Suprapubic skin (tissue), 4 donors: Measurements from ENCODE around the gene DEFB128. TPM values are rescaled to one million over a fixed set of nuclear protein-coding genes. Genes with fewer than 3 reads are reported as not detected.
"Not testable (repeated sequence)": the region's sequence is repeated elsewhere in the genome, so short reads cannot be mapped to it uniquely, and the experiment has no call there.

Experiments used
- DNase-seq, 2 donors: peaks; one replicate each; pipeline ENCODE4 v3.0.0-alpha.2; 2019; ENCODE audit warnings: low spot score in 2 of 2
- H3K27ac ChIP-seq: fragments of 200-600 bp; sonication (generic); one replicate; pipeline ENCODE4 v1.5.1; 2019
- H3K27me3 ChIP-seq: fragments of 200-600 bp; sonication (generic); one replicate; pipeline ENCODE4 v1.5.1; 2019
- H3K36me3 ChIP-seq: fragments of 200-600 bp; sonication (generic); one replicate; pipeline ENCODE4 v1.5.1; 2019
- H3K4me1 ChIP-seq: fragments of 200-600 bp; sonication (generic); one replicate; pipeline ENCODE4 v1.5.1; 2019
- H3K4me3 ChIP-seq: fragments of 200-600 bp; sonication (generic); one replicate; pipeline ENCODE4 v1.5.1; 2019; ENCODE audit warnings: mild to moderate bottlenecking
- H3K9me3 ChIP-seq: fragments of 200-600 bp; sonication (generic); one replicate; pipeline ENCODE4 v1.5.1; 2019
- EP300 ChIP-seq: sonication (generic); formaldehyde crosslinking; IDR thresholded peaks from one replicate; pipeline ENCODE4 v1.6.1; 2017; ENCODE audit warnings: antibody characterized with exemption
- POLR2A ChIP-seq, 2 donors: fragments of 450-650 bp; IDR thresholded peaks; one replicate each; pipeline ENCODE4 v1.6.1; 2017; ENCODE audit warnings: antibody characterized with exemption in 2 of 2, mild to moderate bottlenecking in 2 of 2, moderate library complexity in 2 of 2
- POLR2AphosphoS5 ChIP-seq, 3 donors: sonication (generic); formaldehyde crosslinking; IDR thresholded peaks; one replicate each; pipeline ENCODE4 v1.6.1; 2017; ENCODE audit warnings: antibody characterized with exemption in 3 of 3
- WGBS: methylation state at CpG from one replicate; pipeline ENCODE4 v1.1.5; 2018; 5-methylcytosine and 5-hydroxymethylcytosine counted together
- total RNA-seq, 4 donors: library from RNA; depleted of rRNA; stranded (reverse); fragments of >200 nt; gene quantifications; one replicate each; pipeline ENCODE4 v1.1.0, GENCODE V29; 2016
- TF ChIP-seq, protein P1 (sequence below), 2 donors: fragments of 200-600 bp in 1 of 2; fragments of 450-650 bp in 1 of 2; sonication (generic) in 1 of 2; IDR thresholded peaks; one replicate each; pipeline ENCODE4 v1.5.1; 2016 to 2019; ENCODE audit warnings: antibody characterized with exemption in 2 of 2, mild to moderate bottlenecking in 1 of 2, moderate library complexity in 1 of 2

The DEFB128 gene
- total RNA-seq, 4 donors from 2014 or later: not detected

DNA sequence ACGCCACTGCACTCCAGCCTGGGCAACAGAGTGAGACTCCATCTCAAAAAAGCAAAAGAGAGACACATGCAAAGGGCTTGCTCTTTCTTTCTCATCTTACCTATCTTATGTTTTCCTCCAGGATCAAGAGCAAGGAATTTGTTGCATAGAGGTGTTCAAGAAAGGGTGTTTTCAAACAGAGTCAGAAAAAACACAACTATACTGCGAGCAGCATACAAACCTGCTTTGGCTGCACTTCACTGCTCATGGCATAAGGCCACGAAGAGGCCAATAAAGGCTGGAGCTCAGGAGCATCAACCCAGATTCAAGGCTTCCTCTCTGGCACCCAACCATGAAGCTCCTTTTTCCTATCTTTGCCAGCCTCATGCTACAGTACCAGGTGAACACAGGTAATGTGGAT lies 37.4 kb upstream of the DEFB128 start, which contains the start of gene DEFB129:
Gene DEFB129, plus strand, starts transcription at position 301 of the 400 bp plus-strand sequence. Its CDS starts 31 bp downstream, at position 332.
- DNase-seq: no peak
- no peaks in the 10 kb centered on the region for H3K36me3 ChIP-seq
- H3K4me3 ChIP-seq: no peak within 1 kb of the TSS
- H3K27ac ChIP-seq: no peak within 1 kb of the TSS
- no peaks in the 10 kb centered on the region for H3K4me1 ChIP-seq
- H3K9me3 ChIP-seq: no peaks in the 10 kb centered on the region
- H3K27me3 ChIP-seq: peaks cover 8% of the 10 kb centered on the region
- TF ChIP-seq EP300: no peak
- TF ChIP-seq, protein P1, sequence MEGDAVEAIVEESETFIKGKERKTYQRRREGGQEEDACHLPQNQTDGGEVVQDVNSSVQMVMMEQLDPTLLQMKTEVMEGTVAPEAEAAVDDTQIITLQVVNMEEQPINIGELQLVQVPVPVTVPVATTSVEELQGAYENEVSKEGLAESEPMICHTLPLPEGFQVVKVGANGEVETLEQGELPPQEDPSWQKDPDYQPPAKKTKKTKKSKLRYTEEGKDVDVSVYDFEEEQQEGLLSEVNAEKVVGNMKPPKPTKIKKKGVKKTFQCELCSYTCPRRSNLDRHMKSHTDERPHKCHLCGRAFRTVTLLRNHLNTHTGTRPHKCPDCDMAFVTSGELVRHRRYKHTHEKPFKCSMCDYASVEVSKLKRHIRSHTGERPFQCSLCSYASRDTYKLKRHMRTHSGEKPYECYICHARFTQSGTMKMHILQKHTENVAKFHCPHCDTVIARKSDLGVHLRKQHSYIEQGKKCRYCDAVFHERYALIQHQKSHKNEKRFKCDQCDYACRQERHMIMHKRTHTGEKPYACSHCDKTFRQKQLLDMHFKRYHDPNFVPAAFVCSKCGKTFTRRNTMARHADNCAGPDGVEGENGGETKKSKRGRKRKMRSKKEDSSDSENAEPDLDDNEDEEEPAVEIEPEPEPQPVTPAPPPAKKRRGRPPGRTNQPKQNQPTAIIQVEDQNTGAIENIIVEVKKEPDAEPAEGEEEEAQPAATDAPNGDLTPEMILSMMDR (IDR thresholded peaks at IDR 0.05): no peak
- 85% methylated on average over 3 of the region's 3 CpGs for WGBS

DNA sequence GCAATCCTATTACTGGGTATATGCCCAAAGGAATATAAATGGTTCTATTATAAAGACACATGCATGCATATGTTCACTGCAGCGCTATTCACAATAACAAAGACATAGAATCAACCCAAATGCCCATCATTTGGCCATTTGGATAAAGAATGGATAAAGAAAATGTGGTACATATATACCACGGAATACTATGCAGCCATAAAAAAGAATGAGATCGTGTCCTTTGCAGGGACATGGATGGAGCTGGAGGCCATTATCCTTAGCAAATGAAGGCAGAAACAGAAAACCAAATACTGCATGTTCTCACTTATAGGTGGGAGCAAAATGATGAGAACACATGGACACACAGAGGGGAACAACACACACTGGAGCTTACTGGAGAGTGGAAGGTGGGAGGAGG lies 36.4 kb upstream of the DEFB128 start:
- not testable (repeated sequence) for H3K4me1 ChIP-seq, H3K27ac ChIP-seq, DNase-seq, H3K4me3 ChIP-seq, H3K36me3 ChIP-seq, H3K9me3 ChIP-seq
- 87% methylated on average over 3 of the region's 3 CpGs for WGBS
- peaks cover 14% of the 10 kb centered on the region for H3K27me3 ChIP-seq

DNA sequence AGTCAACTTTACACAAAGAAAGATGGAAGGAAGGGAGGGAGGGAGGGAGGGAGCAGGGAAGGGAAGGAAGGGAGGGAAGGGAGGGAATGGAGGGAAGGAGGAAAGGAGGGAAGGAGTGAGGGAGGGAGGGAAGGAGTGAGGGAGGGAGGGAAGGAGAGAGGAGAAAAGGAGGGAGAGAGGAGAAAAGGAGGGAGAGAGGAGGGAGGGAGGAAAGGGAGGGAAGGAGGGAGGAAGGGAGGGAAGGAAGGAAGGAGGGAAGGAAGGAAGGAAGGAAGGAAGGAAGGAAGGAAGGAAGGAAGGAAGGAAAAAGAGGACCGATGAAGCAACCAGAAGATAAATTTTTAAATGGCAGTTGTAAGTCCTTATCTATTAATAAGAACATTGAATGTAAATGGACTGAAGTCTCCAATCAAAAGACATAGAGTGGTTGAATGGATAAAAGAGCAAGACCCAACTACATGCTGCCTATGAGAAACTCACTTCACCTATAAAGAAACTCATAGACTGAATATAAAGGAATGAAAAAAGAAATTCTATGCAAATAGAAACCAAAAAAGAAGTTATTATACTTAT lies 31.8 kb upstream of the DEFB128 start:
- H3K4me3 ChIP-seq: no peak overlapping the region
- TF ChIP-seq, protein P1 (IDR thresholded peaks at IDR 0.05): no peak
- TF ChIP-seq POLR2AphosphoS5 (IDR thresholded peaks at IDR 0.05) (no peak), EP300 (no peak), POLR2A (IDR thresholded peaks at IDR 0.05) (no peak)
- no peak for DNase-seq
- peaks cover 23% of the 10 kb centered on the region for H3K27me3 ChIP-seq
- H3K27ac ChIP-seq: no peak overlapping the region
- whole genome bisulfite sequencing: 79% methylated on average over 1 of the region's 1 CpG
- H3K4me1 ChIP-seq: no peaks in the 10 kb centered on the region
- no peaks in the 10 kb centered on the region for H3K9me3 ChIP-seq
- no peaks in the 10 kb centered on the region for H3K36me3 ChIP-seq

DNA sequence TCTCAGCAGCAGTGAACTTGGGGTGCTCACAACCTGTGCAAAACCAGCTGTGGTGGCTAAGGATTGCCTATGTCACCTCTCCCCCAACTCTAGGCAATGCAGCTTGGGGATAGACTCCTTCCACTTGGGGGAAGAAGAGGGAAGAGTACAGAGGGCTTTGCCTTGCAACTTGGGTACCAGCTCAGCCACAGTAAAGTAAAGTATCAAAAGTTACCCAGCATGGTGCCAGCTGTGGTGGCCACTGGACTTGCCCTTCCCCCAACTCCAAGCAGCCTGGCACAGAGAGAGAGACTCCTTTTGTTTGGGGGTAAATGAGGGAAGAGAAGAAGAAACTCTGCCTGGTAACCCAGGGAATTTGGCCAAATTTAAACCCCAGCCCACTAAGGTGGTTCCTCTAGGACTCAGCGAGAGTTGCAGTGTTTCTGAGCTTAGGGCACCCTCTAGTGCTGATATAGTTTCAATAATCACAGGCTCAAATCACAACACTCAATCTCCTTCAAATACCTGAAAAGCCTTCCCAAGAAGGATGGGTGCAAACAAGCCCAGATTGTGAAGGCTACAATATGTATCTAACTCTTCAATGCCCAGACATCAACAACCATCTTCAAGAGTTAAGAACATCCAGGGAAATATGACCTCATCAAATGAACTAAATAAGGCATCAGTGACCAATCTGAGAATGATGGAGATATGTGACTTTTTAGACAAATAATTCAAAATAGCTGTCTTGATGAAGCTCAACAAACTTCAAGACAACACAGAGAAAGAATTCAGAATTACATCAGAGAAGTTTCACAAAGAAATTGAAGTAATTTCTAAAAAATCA lies 30.0 kb upstream of the DEFB128 start:
- DNase-seq: no peak
- 0% methylated on average over 1 of the region's 1 CpG for WGBS
- H3K36me3 ChIP-seq: no peaks in the 10 kb centered on the region
- TF ChIP-seq POLR2A (IDR thresholded peaks at IDR 0.05) (no peak), EP300 (no peak), POLR2AphosphoS5 (IDR thresholded peaks at IDR 0.05) (no peak)
- TF ChIP-seq, protein P1 (IDR thresholded peaks at IDR 0.05): no peak
- H3K27ac ChIP-seq: no peak overlapping the region
- no peak overlapping the region for H3K4me3 ChIP-seq
- no peaks in the 10 kb centered on the region for H3K4me1 ChIP-seq
- H3K27me3 ChIP-seq: peaks cover 21% of the 10 kb centered on the region
- no peaks in the 10 kb centered on the region for H3K9me3 ChIP-seq

DNA sequence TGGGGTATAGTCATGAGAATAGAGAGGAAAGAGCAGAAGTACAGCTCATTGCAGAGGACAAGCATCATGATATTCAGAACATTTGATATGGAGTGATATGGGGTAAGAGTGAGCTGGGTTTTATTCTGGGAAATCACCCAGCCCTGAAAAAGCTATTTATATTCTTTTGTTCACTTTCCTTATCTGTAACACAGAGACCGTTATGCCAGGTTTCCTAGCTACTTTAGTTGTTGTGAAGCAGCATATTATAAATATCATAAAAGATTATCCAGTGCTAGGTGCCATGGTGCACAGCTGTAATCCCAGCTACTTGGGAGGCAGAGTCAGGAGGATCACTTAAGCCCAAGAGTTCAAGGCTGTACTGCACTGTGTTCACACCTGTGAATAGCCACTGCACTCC lies 27.8 kb upstream of the DEFB128 start:
- DNase-seq: no peak
- no peaks in the 10 kb centered on the region for H3K36me3 ChIP-seq
- 46% methylated on average over 1 of the region's 1 CpG for WGBS
- no peaks in the 10 kb centered on the region for H3K4me1 ChIP-seq
- H3K27ac ChIP-seq: no peak overlapping the region
- TF ChIP-seq, protein P1 (IDR thresholded peaks at IDR 0.05): no peak
- no peak for TF ChIP-seq POLR2AphosphoS5 (IDR thresholded peaks at IDR 0.05)
- no peak for TF ChIP-seq POLR2A (IDR thresholded peaks at IDR 0.05)
- no peak for TF ChIP-seq EP300
- H3K9me3 ChIP-seq: no peaks in the 10 kb centered on the region
- H3K27me3 ChIP-seq: peaks cover 18% of the 10 kb centered on the region
- no peak overlapping the region for H3K4me3 ChIP-seq
